ENCODE measurements around the gene ECHDC3.

- TF ChIP-seq, protein P1, sequence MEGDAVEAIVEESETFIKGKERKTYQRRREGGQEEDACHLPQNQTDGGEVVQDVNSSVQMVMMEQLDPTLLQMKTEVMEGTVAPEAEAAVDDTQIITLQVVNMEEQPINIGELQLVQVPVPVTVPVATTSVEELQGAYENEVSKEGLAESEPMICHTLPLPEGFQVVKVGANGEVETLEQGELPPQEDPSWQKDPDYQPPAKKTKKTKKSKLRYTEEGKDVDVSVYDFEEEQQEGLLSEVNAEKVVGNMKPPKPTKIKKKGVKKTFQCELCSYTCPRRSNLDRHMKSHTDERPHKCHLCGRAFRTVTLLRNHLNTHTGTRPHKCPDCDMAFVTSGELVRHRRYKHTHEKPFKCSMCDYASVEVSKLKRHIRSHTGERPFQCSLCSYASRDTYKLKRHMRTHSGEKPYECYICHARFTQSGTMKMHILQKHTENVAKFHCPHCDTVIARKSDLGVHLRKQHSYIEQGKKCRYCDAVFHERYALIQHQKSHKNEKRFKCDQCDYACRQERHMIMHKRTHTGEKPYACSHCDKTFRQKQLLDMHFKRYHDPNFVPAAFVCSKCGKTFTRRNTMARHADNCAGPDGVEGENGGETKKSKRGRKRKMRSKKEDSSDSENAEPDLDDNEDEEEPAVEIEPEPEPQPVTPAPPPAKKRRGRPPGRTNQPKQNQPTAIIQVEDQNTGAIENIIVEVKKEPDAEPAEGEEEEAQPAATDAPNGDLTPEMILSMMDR (IDR thresholded peaks at IDR 0.05; ENCODE audit: low read depth, low read length), result no peak
- TF ChIP-seq EZH2phosphoT487 (IDR thresholded peaks at IDR 0.05; ENCODE audit: low read depth), result no peak
Measured at GRCh38 chr10:11775412-11775811, 33.2 kb downstream of the ECHDC3 start.

Data from OCI-LY3 (cell line).